Measurements from ENCODE around the gene REC8.
"Not testable (repeated sequence)": the region's sequence is repeated elsewhere in the genome, so short reads cannot be mapped to it uniquely, and the experiment has no call there.

GRCh38 chr14:24222987-24223386, 51.1 kb downstream of the REC8 start:
- TF ChIP-seq HDAC2 (CRISPR knock-in tag; IDR thresholded peaks at IDR 0.05); MAX (IDR thresholded peaks at IDR 0.05): not testable (repeated sequence)

All from HepG2 (cell line).